HepG2 (cell line): ENCODE results near the gene BRAF. TPM values are rescaled to one million over a fixed set of nuclear protein-coding genes. Genes with fewer than 3 reads are reported as not detected.

Source experiments
- ATAC-seq: fragments of 200-7000 bp; cut with Tn5 transposase; 3 replicates; pipeline ENCODE4 v1.9.1; 2020; ENCODE audit warnings: mild to moderate bottlenecking, moderate library complexity
- BruUV-seq: library from RNA; stranded (reverse); fragments of 400-500 nt; replicated peaks from 2 replicates; lab custom pipeline; 2021; lab: Mats Ljungman, UMichigan
- CTCF ChIA-PET: fragments of 300-600 bp; formaldehyde crosslinking; extraction: SDS; loops from one replicate; lab custom pipeline; 2021; ENCODE audit warnings: low total read pairs, inconsistent platforms, low intra/inter-chr PET ratio; lab: Yijun Ruan, JAX
- POLR2A ChIA-PET: fragments of 350-600 bp; sonication (Branson Sonifier 250); formaldehyde crosslinking; loops from one replicate; lab custom pipeline; 2020; ENCODE audit warnings: antibody characterized with exemption, inconsistent platforms; lab: Yijun Ruan, JAX
- DNase-seq: peaks from one replicate; pipeline ENCODE4 v3.0.0-alpha.2; 2015; ENCODE audit warnings: low spot score
- FAIRE-seq: peaks from 3 replicates; lab custom pipeline; 2011; peaks lifted over from hg19 to GRCh38; lab: Jason Lieb, UNC
- H2AFZ ChIP-seq: one replicate; pipeline ENCODE4 v1.6.1; 2011; ENCODE audit warnings: low read length, inconsistent platforms
- H3K27ac ChIP-seq: fragments of 300-600 bp; 3 replicates; pipeline ENCODE4 v1.8.0; 2011; ENCODE audit warnings: mixed run types, mild to moderate bottlenecking, mixed read lengths, low read length, inconsistent platforms; ENCODE audit not compliant: insufficient read depth; ENCODE audit errors: extremely low read length
- H3K27me3 ChIP-seq, 2 experiments: fragments of 200-600 bp in 1 of 2; 2 replicates in 1 of 2; 3 replicates in 1 of 2; pipeline versions ENCODE4 v1.6.0 to v1.8.0; 2011; ENCODE audit warnings: low read length in 2 of 2, mild to moderate bottlenecking in 2 of 2, moderate library complexity in 2 of 2, inconsistent platforms in 1 of 2; ENCODE audit not compliant: insufficient read depth in 2 of 2, control insufficient read depth in 1 of 2
- H3K36me3 ChIP-seq, 2 experiments: fragments of 200-600 bp in 1 of 2; replicated peaks in 1 of 2; 2 replicates in 1 of 2; 3 replicates in 1 of 2; pipeline versions ENCODE4 v1.5.1 to v1.8.0; 2011; ENCODE audit warnings: low read length in 2 of 2, inconsistent platforms in 1 of 2; ENCODE audit not compliant: insufficient read depth in 2 of 2, control insufficient read depth in 1 of 2
- H3K4me1 ChIP-seq: 2 replicates; pipeline ENCODE4 v1.5.1; 2012; ENCODE audit warnings: low read length, inconsistent platforms; ENCODE audit not compliant: insufficient read depth
- H3K4me2 ChIP-seq: 2 replicates; pipeline ENCODE4 v1.6.0; 2011; ENCODE audit warnings: low read depth, low read length, inconsistent platforms
- H3K4me3 ChIP-seq, 3 experiments: fragments of 200-600 bp in 1 of 3; sonication (generic), shearing (Covaris generic) in 1 of 3; replicated peaks in 1 of 3; 2 replicates each; pipeline ENCODE4 v1.5.1; 2011 to 2016; ENCODE audit warnings: low read length in 3 of 3, inconsistent platforms in 2 of 3, low read depth in 2 of 3, mild to moderate bottlenecking in 2 of 3, control low read depth in 1 of 3, mixed read lengths in 1 of 3; ENCODE audit not compliant: insufficient read depth in 1 of 3
- H3K79me2 ChIP-seq: one replicate; pipeline ENCODE4 v1.6.1; 2011; ENCODE audit warnings: low read length, inconsistent platforms; ENCODE audit not compliant: insufficient read depth
- H3K9ac ChIP-seq: 2 replicates; pipeline ENCODE4 v1.6.0; 2011; ENCODE audit warnings: mild to moderate bottlenecking, low read depth, low read length, inconsistent platforms; ENCODE audit not compliant: insufficient read depth
- H3K9me3 ChIP-seq: 2 replicates; pipeline ENCODE4 v1.5.1; 2012; ENCODE audit warnings: mild to moderate bottlenecking, low read length
- H4K20me1 ChIP-seq: 2 replicates; pipeline ENCODE4 v1.6.0; 2011; ENCODE audit warnings: inconsistent platforms, mild to moderate bottlenecking, low read length, moderate library complexity; ENCODE audit not compliant: insufficient read depth
- FOXO1 ChIP-seq: sonication (generic); formaldehyde crosslinking; IDR thresholded peaks from 2 replicates; pipeline ENCODE4 v1.4.0; 2020; ENCODE audit warnings: missing genetic modification reagents
- SMC3 ChIP-seq: IDR thresholded peaks from 2 replicates; pipeline ENCODE4 v1.6.1; 2011; ENCODE audit warnings: low read length, improper control_type of control experiment
- ZNF432 ChIP-seq: sonication (generic); formaldehyde crosslinking; IDR thresholded peaks from 2 replicates; pipeline ENCODE4 v1.5.0; 2020; ENCODE audit warnings: missing genetic modification reagents, mild to moderate bottlenecking, borderline replicate concordance
- ZNF614 ChIP-seq: IDR thresholded peaks from 2 replicates; pipeline ENCODE4 v1.6.1; 2018; ENCODE audit warnings: missing biosample characterization, missing genetic modification reagents, inconsistent platforms, borderline replicate concordance
- WGBS: methylation state at CpG from one replicate; pipeline ENCODE4 v1.1.6; 2017; ENCODE audit warnings: low lambda C conversion rate; 5-methylcytosine and 5-hydroxymethylcytosine counted together
- in situ Hi-C: cut with HindIII; loops from 2 replicates; pipeline ENCODE4 v1.10.0; 2017; ENCODE audit warnings: low pct_unique_long_range_greater_than_20kb; ENCODE audit not compliant: extremely low pct_ligation_motif_present
- intact Hi-C: fragments of 100-400 bp; cut with micrococcal nuclease; formaldehyde crosslinking; loops from one replicate; pipeline ENCODE4 v1.10.0; 2022; ENCODE audit not compliant: unreplicated experiment
- polyA plus RNA-seq, 8 experiments: library from polyadenylated mRNA; depleted of rRNA in 3 of 8; stranded (reverse) in 7 of 8; unstranded in 1 of 8; fragments of >200 nt; fragmentation: Illumina TruSeq in 4 of 8; extraction: Trizol in 4 of 8; gene quantifications; 2 replicates each; pipeline versions ENCODE4 v1.2.1 to v1.2.3, GENCODE V29; 2011 to 2016; ENCODE audit warnings: low read depth in 4 of 8, missing spikeins in 1 of 8, mixed read lengths in 1 of 8; ENCODE audit not compliant: insufficient read depth in 1 of 8
- total RNA-seq, 5 experiments: library from RNA; depleted of rRNA; stranded (reverse); fragments of >200 nt; fragmentation: Illumina TruSeq; extraction: Trizol; gene quantifications; 2 replicates each; pipeline ENCODE4 v1.2.3, GENCODE V29; 2016; ENCODE audit warnings: low read depth in 1 of 5
- TF ChIP-seq, protein P1 (sequence below): sonication (generic); formaldehyde crosslinking; IDR thresholded peaks from 2 replicates; pipeline ENCODE4 v1.5.0; 2020; ENCODE audit warnings: missing genetic modification reagents

BRAF gene
- total and polyA plus RNA-seq, 2 of the 13 experiments (the other 11 are each of a cell fraction or from before 2014, with no cell fraction given), result 12.5 to 13.4 TPM

DNA sequence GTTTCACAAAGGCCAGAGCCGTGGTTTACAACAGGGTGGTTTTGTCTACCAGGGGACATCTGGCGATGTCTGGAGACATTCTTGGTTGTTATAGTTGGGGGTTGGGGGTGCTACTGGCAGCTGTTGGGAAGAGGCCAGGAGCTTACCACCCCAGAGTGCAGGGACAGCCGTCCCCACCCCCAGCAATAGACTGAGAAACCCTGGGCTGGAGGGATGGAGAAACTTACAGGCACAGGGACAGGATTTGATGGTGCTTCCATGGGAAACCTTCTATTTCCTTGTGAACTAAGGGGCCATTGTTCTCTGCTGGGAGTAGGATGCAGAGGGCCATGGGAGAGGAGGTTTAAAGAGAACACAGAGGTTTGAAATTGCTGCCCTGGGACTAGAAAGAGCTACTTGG lies 241.1 kb downstream of the BRAF start:
- Histone ChIP-seq H3K4me1 (peaks cover 8% of the 10 kb centered on the region; the same call in 1 of the 2 replicates), H3K79me2 (no peaks in the 10 kb centered on the region), H2AFZ (no peak overlapping the region)
- no peak for TF ChIP-seq ZNF614 (CRISPR knock-in tag)
- TF ChIP-seq, protein P1, sequence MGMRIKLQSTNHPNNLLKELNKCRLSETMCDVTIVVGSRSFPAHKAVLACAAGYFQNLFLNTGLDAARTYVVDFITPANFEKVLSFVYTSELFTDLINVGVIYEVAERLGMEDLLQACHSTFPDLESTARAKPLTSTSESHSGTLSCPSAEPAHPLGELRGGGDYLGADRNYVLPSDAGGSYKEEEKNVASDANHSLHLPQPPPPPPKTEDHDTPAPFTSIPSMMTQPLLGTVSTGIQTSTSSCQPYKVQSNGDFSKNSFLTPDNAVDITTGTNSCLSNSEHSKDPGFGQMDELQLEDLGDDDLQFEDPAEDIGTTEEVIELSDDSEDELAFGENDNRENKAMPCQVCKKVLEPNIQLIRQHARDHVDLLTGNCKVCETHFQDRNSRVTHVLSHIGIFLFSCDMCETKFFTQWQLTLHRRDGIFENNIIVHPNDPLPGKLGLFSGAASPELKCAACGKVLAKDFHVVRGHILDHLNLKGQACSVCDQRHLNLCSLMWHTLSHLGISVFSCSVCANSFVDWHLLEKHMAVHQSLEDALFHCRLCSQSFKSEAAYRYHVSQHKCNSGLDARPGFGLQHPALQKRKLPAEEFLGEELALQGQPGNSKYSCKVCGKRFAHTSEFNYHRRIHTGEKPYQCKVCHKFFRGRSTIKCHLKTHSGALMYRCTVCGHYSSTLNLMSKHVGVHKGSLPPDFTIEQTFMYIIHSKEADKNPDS, result no peak
- TF ChIP-seq, all 625 proteins: peak for 0
- ChIA-PET POLR2A (no interaction called here), CTCF (no interaction called here)
- Histone ChIP-seq H3K4me2 (no peak overlapping the region), H3K9ac (no peak overlapping the region), H3K27ac (no peak overlapping the region), H3K4me3 (no peak overlapping the region), H4K20me1 (no peaks in the 10 kb centered on the region), H3K36me3 (peaks cover 1 to 15% of the 10 kb centered on the region in 2 experiments; a peak in 3 of 5 replicates), H3K27me3 (no peaks in the 10 kb centered on the region), H3K9me3 (no peaks in the 10 kb centered on the region)
- ATAC-seq (no peak), DNase-seq (no peak), FAIRE-seq (no peak)
- 87% methylated on average over 3 of the region's 3 CpGs for WGBS
- in situ Hi-C loops (loop anchor here (25.0 kb wide), 1 partner anchor 329 kb away; the partner anchor contains the start of gene MRPS33), intact Hi-C loops (no loop called here)
- no TSS peak for BruUV-seq

DNA sequence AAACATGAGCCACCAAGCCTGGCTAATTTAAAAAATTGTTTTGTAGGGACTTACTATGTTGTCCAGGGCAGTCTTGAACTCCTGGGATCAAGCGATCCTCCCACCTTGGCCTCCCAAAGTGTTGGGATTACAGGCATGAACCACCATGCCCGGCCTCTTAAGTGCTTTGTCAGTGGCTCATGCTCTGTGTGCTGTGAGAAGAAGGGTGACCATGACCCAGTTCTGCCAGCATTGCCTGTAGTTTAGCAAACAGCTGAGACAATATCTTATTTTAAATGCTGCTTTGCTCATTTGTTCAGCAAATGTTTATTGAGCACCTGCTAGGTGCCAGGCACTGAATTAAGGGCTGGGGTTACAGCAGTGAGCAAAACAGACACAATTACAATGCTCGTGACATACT lies 243.0 kb downstream of the BRAF start:
- ATAC-seq, result no peak
- in situ Hi-C loops, result loop anchor here (25.0 kb wide), 1 partner anchor 331 kb away; the partner anchor contains the start of gene MRPS33
- BruUV-seq, result no TSS peak
- Histone ChIP-seq H3K4me2 (no peak overlapping the region), H3K9me3 (no peaks in the 10 kb centered on the region), H2AFZ (no peak overlapping the region), H3K79me2 (no peaks in the 10 kb centered on the region), H4K20me1 (no peaks in the 10 kb centered on the region), H3K27me3 (no peaks in the 10 kb centered on the region), H3K4me1 (peaks cover 6% of the 10 kb centered on the region; the same call in 1 of the 2 replicates), H3K4me3 (no peak overlapping the region), H3K27ac (no peak overlapping the region), H3K9ac (no peak overlapping the region), H3K36me3 (peaks cover 1 to 10% of the 10 kb centered on the region in 2 experiments; a peak in 2 of 5 replicates)
- no peak for FAIRE-seq
- DNase-seq, result no peak
- intact Hi-C loops, result no loop called here
- WGBS, result 100% methylated on average over 3 of the region's 3 CpGs
- POLR2A ChIA-PET, result no interaction called here
- CTCF ChIA-PET, result no interaction called here
- TF ChIP-seq FOXO1 (CRISPR knock-in tag) (no peak), ZNF432 (no peak), SMC3 (no peak)
